Fibroblast of gingiva (primary cell): ENCODE results near the gene WNT6.

ENCODE experiments used
- DNase-seq: peaks from one replicate; pipeline ENCODE4 v3.0.0-alpha.2; 2011; ENCODE audit warnings: low read depth

Gene WNT6

GRCh38 chr2:218857371-218858137 lies 2.1 kb upstream of the WNT6 start:
- DNase-seq, result no peak

- no peak for DNase-seq
These were observed 1.5 kb upstream of the WNT6 start for GRCh38 chr2:218858138-218858445.

GRCh38 chr2:218858671-218859555 lies 692 bp upstream of the WNT6 start:
- DNase-seq, result no peak

GRCh38 chr2:218859988-218860831 lies 605 bp downstream of the WNT6 start:
- DNase-seq, result no peak

- DNase-seq, result no peak
These were observed 1.4 kb downstream of the WNT6 start for GRCh38 chr2:218860950-218861381.

GRCh38 chr2:218861645-218862318 lies 2.2 kb downstream of the WNT6 start:
- no peak for DNase-seq

- no peak for DNase-seq
These were observed 3.5 kb downstream of the WNT6 start for GRCh38 chr2:218863021-218863520.

- no peak for DNase-seq
These were observed 5.8 kb downstream of the WNT6 start for GRCh38 chr2:218865396-218865795.

- no peak for DNase-seq
These were observed 6.4 kb downstream of the WNT6 start for GRCh38 chr2:218865999-218866398.

GRCh38 chr2:218867900-218868299 lies 8.3 kb downstream of the WNT6 start:
- no peak for DNase-seq

- DNase-seq, result no peak
These were observed 9.5 kb downstream of the WNT6 start for GRCh38 chr2:218869064-218869463.

GRCh38 chr2:218870984-218871344 lies 11.4 kb downstream of the WNT6 start:
- DNase-seq, result no peak

- DNase-seq, result no peak
These were observed 12.0 kb downstream of the WNT6 start for GRCh38 chr2:218871345-218872302.

GRCh38 chr2:218872645-218873358 lies 13.2 kb downstream of the WNT6 start:
- DNase-seq, result no peak

GRCh38 chr2:218873359-218874194 lies 14.0 kb downstream of the WNT6 start:
- no peak for DNase-seq

GRCh38 chr2:218875692-218876246 lies 16.2 kb downstream of the WNT6 start:
- DNase-seq, result no peak

- DNase-seq, result peak; percentile 34
These were observed 17.1 kb downstream of the WNT6 start for GRCh38 chr2:218876562-218877219.

- no peak for DNase-seq
These were observed 17.7 kb downstream of the WNT6 start for GRCh38 chr2:218877331-218877730.
